Esophagus squamous epithelium (tissue), 5 donors: Measurements from ENCODE around the gene RSAD2. TPM values are rescaled to one million over a fixed set of nuclear protein-coding genes. Genes with fewer than 3 reads are reported as not detected.

Experiments used
- DNase-seq: peaks from one replicate; lab custom pipeline; 2025; lab: John Stamatoyannopoulos, UW
- H3K27ac ChIP-seq, 4 donors: fragments of 200-600 bp; sonication (generic); one replicate each; pipeline ENCODE4 v1.5.1; 2016 to 2019; ENCODE audit warnings: mild to moderate bottlenecking in 1 of 4
- H3K27me3 ChIP-seq, 4 donors: fragments of 200-600 bp; sonication (generic); 1 replicate in 3 of 4; 2 replicates in 1 of 4; pipeline versions ENCODE4 v1.5.1 to v1.6.0; 2017 to 2021; ENCODE audit warnings: antibody characterized with exemption in 1 of 4
- H3K36me3 ChIP-seq, 3 donors: fragments of 200-600 bp; sonication (generic); one replicate each; pipeline ENCODE4 v1.5.1; 2016 to 2019
- H3K4me1 ChIP-seq, 3 donors: fragments of 200-600 bp; sonication (generic); one replicate each; pipeline ENCODE4 v1.5.1; 2017 to 2019
- H3K4me3 ChIP-seq, 4 donors: fragments of 200-600 bp; sonication (generic); 1 replicate in 3 of 4; 2 replicates in 1 of 4; pipeline ENCODE4 v1.5.1; 2016 to 2019; ENCODE audit warnings: mild to moderate bottlenecking in 2 of 4, moderate library complexity in 1 of 4
- H3K9me3 ChIP-seq, 3 donors: fragments of 200-600 bp; sonication (generic); one replicate each; pipeline ENCODE4 v1.5.1; 2016 to 2019
- POLR2A ChIP-seq, 4 donors: fragments of 450-650 bp; IDR thresholded peaks; one replicate each; pipeline ENCODE4 v1.6.1; 2017; ENCODE audit warnings: antibody characterized with exemption in 4 of 4, mild to moderate bottlenecking in 4 of 4, moderate library complexity in 3 of 4
- WGBS, 2 donors: methylation state at CpG; one replicate each; pipeline ENCODE4 v1.1.5; 2018; 5-methylcytosine and 5-hydroxymethylcytosine counted together
- intact Hi-C: fragments of 100-400 bp; cut with DNase I; formaldehyde crosslinking; loops from one replicate; pipeline ENCODE4 v1.15.0; 2022
- total RNA-seq, 4 donors: library from RNA; depleted of rRNA; stranded (reverse); fragments of >200 nt; gene quantifications; one replicate each; pipeline ENCODE4 v1.1.0, GENCODE V29; 2016
- TF ChIP-seq, protein P1 (sequence below), 6 experiments: fragments of 450-650 bp in 4 of 6; fragments of 200-600 bp in 2 of 6; sonication (generic) in 2 of 6; IDR thresholded peaks; one replicate each; pipeline ENCODE4 v1.5.1; 2016 to 2019; ENCODE audit warnings: antibody characterized with exemption in 6 of 6, mild to moderate bottlenecking in 4 of 6, moderate library complexity in 4 of 6
- donor health status: DM: yes; HTN: yes; CAD: no.

Gene RSAD2
- total RNA-seq, 4 donors from 2014 or later: 0.15 to 4.3 (median 0.66) TPM

DNA sequence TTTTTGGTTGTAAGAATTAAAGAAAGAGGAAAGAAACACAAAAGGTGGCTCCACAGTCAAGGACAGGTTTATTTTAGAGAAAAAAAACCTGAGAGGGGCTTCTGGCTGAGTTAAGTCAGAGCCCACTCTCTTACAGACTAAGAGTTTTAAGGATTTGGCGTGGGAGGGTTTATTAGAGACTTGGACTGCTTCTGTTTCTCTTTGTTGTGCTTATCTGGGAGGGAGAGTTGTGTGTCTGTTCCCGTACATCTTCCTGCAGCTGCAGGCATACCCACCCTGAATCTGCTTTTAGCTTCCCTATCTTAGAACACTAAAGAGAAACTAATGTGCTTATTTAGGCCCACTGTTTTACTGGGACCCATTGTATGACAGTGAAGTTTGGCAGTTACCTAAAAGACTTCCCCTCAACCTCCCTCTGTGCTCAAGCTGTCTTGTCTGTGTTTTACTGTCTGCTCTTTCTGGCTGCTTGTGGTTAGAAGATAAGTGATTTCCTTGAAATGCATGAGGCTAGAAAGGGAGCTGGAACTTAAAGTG, 2.7 kb downstream of the RSAD2 start:
- H3K36me3 ChIP-seq: no peaks in the 10 kb centered on the region
- no peaks in the 10 kb centered on the region for H3K27me3 ChIP-seq
- intact Hi-C loops: no loop called here
- TF ChIP-seq, protein P1, sequence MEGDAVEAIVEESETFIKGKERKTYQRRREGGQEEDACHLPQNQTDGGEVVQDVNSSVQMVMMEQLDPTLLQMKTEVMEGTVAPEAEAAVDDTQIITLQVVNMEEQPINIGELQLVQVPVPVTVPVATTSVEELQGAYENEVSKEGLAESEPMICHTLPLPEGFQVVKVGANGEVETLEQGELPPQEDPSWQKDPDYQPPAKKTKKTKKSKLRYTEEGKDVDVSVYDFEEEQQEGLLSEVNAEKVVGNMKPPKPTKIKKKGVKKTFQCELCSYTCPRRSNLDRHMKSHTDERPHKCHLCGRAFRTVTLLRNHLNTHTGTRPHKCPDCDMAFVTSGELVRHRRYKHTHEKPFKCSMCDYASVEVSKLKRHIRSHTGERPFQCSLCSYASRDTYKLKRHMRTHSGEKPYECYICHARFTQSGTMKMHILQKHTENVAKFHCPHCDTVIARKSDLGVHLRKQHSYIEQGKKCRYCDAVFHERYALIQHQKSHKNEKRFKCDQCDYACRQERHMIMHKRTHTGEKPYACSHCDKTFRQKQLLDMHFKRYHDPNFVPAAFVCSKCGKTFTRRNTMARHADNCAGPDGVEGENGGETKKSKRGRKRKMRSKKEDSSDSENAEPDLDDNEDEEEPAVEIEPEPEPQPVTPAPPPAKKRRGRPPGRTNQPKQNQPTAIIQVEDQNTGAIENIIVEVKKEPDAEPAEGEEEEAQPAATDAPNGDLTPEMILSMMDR (IDR thresholded peaks at IDR 0.05): no peak
- TF ChIP-seq POLR2A (IDR thresholded peaks at IDR 0.05): no peak
- no peak overlapping the region for H3K27ac ChIP-seq
- H3K4me1 ChIP-seq: peaks cover 5 to 22% (median 7%) of the 10 kb centered on the region in 3 donors
- no peak overlapping the region for H3K4me3 ChIP-seq
- no peak for DNase-seq
- no peaks in the 10 kb centered on the region for H3K9me3 ChIP-seq
- WGBS, 2 donors: 67 to 78% methylated on average over 2 of the region's 2 CpGs

GRCh38 chr2:6881046-6881445, 3.5 kb downstream of the RSAD2 start:
- H3K4me1 ChIP-seq: peaks cover 5 to 22% (median 7%) of the 10 kb centered on the region in 3 donors
- no peak overlapping the region for H3K27ac ChIP-seq
- no peak overlapping the region for H3K4me3 ChIP-seq
- no peaks in the 10 kb centered on the region for H3K9me3 ChIP-seq
- H3K36me3 ChIP-seq: no peaks in the 10 kb centered on the region
- TF ChIP-seq, protein P1 (IDR thresholded peaks at IDR 0.05): no peak
- no peak for TF ChIP-seq POLR2A (IDR thresholded peaks at IDR 0.05)
- WGBS, 2 donors: 75 to 88% methylated on average over 1 of the region's 1 CpG
- DNase-seq: no peak
- intact Hi-C loops: no loop called here
- H3K27me3 ChIP-seq: no peaks in the 10 kb centered on the region

- Histone ChIP-seq H3K9me3 (no peaks in the 10 kb centered on the region), H3K36me3 (no peaks in the 10 kb centered on the region), H3K4me1 (peaks cover 5 to 22% (median 7%) of the 10 kb centered on the region in 3 donors), H3K27ac (no peak overlapping the region), H3K4me3 (no peak overlapping the region), H3K27me3 (no peaks in the 10 kb centered on the region)
- intact Hi-C loops: no loop called here
- TF ChIP-seq, protein P1 (IDR thresholded peaks at IDR 0.05): no peak
- TF ChIP-seq POLR2A (IDR thresholded peaks at IDR 0.05): no peak
- DNase-seq: no peak
- WGBS, 2 donors: 86 to 93% methylated on average over 5 of the region's 5 CpGs
Observed at GRCh38 chr2:6881516-6881915, 3.9 kb downstream of the RSAD2 start.

GRCh38 chr2:6883448-6884122, 6.0 kb downstream of the RSAD2 start:
- Histone ChIP-seq H3K4me3 (no peak overlapping the region), H3K27ac (no peak overlapping the region), H3K4me1 (peaks cover 0 to 11% (median 0%) of the 10 kb centered on the region in 3 donors), H3K9me3 (no peaks in the 10 kb centered on the region), H3K27me3 (no peaks in the 10 kb centered on the region), H3K36me3 (no peaks in the 10 kb centered on the region)
- TF ChIP-seq, protein P1 (IDR thresholded peaks at IDR 0.05): no peak
- TF ChIP-seq POLR2A (IDR thresholded peaks at IDR 0.05): no peak
- 69 to 73% methylated on average over 7 of the region's 7 CpGs for WGBS, 2 donors
- intact Hi-C loops: no loop called here
- no peak for DNase-seq

DNA sequence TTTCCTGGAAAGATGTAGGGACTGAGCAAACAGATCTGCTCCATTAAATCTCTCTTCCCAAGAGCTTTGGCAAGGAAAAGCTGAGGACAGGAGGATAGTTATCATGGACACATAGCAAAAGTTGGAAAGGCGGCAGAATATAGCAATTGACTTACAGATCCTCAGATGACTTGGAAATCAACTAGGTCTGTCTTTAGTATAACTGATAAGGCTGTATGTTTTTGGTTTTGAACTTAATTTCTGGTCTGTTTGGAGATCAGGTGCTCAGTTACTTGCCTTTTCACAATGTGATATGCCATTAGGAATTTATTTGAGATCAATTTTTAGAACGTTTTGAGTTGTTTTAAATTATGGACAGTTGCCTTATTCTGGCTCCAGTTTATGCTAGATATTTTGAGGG, 8.0 kb downstream of the RSAD2 start:
- Histone ChIP-seq H3K4me1 (no peaks in the 10 kb centered on the region), H3K9me3 (no peaks in the 10 kb centered on the region), H3K4me3 (no peak overlapping the region), H3K27me3 (no peaks in the 10 kb centered on the region), H3K27ac (no peak overlapping the region), H3K36me3 (peaks cover 0 to 4% (median 0%) of the 10 kb centered on the region in 3 donors)
- DNase-seq: no peak
- TF ChIP-seq, protein P1 (IDR thresholded peaks at IDR 0.05): no peak
- no peak for TF ChIP-seq POLR2A (IDR thresholded peaks at IDR 0.05)
- 69 to 72% methylated on average over 2 of the region's 2 CpGs for WGBS, 2 donors
- intact Hi-C loops: no loop called here
